GM18520 (cell line): Measurements from ENCODE around the gene NRCAM.

Experiments used
- ATAC-seq: cut with Tn5 transposase; IDR thresholded peaks from one replicate; pipeline ENCODE4 v1.9.1; 2021; ENCODE audit not compliant: unreplicated experiment

Gene NRCAM

GRCh38 chr7:108225531-108226181, 230.6 kb downstream of the NRCAM start:
- ATAC-seq = no peak

DNA sequence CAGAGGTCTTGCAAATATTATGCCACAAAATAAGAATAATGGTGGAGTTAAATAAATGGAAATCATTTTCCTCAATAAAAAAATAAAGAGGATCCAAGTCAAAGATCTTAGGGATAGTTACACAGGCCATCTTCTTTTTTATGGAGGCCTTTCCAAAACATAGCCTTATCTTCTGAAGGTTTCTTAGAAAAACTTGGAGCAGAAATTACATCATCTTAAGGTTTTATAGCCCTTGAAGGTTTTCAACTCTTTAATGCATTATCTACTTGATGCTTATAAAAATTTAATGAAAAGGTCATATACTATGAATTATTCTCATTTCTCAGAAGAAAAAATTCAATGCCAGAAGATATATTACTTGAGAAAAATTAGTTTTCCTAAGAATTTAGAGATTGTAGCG, 231.8 kb downstream of the NRCAM start:
- ATAC-seq = no peak

DNA sequence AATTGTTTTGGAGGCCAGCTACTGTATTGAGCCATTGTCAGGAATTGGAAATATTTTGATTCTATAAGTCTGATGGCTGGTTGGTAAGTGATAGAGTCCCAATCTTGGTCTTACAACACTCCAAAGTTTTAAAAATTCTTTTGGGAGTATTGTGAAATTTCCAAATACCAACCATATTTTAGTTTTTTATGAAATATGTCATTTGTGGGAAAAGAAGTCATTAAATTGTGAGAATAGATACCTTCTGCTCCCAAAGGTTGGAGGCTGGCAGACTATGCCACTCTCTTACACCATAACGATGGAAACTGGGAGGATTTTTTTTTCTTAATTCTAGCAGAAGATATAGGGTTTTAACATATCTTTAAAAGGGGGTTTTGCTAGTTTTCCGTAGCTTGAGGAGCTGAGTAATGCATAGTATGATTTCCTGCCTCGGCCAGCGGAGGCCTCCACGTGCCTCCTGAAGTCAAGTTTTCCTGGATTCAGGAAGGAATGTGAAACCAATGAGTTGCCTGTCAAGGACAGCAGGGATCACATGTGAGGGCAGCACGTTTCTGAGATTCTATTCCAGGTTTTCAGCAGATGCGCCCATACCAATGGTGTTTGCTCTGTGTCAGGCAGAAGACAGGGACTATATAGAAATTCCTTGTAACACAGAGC, 233.9 kb downstream of the NRCAM start:
- ATAC-seq = no peak

DNA sequence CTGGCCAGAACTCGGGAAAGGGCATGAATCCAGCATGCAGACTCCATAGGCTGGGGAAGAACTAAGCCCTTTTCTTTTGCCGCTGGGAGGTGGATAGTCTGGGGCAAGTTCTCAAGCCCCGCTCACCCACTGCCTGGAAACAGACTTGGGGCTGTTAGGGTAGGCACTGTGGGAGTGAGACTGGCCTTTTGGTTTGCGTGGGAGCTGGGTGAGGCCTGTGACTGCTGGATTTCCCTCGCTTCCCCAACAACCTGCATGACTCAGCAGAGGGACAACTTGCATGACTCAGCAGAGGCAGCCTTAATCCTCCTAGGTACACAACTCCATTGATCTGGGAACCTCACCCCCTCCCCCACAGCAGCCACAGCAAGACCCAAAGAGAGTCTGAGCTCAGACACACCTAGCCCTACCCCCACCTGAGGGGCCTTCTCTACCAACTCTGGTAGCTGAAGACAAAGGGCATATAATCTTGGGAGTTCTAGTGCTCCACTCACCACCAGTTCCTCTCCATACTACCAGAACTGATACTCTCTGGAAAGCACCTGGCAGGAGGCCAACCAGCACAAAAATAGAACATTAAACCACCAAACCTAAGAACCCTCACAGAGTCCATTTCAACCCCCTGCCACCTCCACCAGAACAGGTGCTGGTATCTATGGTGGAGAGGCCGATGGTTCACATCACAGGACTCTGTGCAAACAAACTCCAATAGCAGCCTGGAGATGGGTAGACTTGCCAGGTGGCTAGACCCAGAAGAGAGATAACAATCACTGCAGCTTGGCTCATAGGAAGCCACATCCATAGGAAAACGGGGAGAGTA, 244.6 kb downstream of the NRCAM start:
- no peak for ATAC-seq

DNA sequence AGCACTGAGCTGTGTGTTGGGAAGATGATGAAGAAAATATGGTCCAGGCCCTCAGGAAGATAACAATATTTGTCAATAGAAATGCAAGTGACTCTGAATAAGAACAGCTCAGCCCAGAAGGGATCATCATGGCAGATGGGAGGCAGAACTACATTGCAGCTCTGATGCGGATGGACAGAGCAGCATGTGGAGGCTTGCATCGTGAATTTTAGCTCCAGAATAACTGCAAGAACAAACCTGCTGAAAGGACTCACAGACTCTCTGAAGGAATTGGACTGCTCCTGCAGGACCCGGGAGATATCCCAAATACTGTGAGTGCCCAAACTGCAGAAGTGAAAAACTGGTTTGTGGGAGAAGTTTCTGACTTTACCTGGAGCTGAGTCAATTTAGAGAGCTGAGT, 245.4 kb downstream of the NRCAM start:
- no peak for ATAC-seq

DNA sequence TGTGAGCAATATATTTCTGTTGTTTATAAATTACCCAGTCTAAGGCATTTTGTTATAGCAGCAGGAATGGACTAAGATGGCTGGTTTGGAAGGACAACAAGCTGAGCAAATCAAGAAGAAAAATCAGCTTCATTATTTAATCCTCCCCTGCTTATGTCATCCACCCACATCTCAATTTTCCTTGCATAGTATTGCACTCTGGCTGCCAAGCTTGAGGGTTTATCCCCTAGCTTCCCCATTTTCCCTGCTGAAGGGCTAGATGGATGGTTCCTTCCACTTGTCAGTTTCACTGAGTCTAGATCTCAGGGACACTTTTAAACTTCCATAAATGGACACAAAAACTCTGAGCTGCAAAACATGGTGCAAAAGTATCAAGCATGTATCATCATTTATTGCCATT, 250.9 kb downstream of the NRCAM start:
- ATAC-seq = no peak

DNA sequence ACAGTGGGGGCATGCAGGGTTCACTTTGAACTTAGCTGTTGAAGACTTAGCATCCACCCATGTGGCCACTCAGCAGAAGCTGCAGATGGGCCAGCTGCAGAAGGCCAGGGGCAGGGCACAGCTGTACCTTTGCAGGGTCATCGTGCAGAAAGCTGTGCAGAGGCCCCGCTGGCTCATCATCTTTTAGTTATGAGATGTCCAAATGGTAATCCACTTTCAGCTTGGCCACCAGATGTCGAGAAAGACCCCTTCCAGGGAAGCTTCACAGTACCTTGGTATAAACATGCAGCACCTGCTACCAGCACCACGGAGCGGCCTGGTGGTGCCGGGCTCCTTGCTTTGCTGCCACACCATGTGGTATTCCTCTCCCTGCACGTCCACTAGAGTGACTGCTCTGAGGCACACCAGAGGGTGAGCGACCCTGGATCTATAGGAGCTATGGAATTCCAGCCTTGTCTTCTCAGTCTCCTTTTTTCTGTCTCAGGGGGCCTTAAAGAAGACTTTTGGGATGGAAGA, 251.9 kb downstream of the NRCAM start:
- ATAC-seq = no peak

DNA sequence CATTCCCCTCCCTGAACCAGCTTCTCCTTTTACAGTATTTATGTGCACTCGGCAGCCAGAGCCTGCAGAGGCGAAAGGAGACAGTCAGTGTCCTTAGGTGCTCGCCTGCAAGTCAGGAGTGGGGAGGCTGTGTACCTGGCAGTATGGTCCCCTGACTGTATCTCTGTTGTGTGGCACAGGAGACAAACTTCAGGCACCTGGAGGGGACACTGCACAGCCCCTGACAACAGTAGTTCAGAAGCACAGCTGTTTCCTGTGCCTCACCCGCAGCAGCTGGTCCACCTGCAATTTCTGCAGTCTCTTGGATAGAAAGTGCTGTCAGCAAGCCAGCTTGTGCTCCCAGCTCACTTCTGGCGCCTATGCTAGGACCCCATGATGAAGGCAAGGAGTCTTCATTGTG, 252.7 kb downstream of the NRCAM start:
- ATAC-seq = no peak

DNA sequence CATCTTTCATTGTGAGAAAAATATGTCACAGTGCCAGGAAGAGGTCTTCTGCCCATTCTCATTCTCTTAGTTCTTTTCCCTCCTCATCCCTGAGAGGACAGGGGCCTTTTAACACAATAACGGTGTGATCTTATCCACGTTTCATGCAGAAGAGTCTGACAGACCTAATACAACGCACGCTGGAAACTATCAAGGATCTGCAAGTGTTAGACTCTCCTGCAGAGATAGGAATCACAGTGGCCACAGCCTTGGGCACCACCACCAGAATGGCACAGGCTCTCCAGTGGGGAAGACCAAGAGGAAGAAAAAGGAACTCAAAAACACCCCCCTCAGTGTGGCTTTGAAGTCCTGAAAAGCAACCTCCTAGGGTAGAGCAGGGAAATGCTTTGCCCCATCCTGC, 253.5 kb downstream of the NRCAM start:
- no peak for ATAC-seq

- ATAC-seq = no peak
These were observed 254.5 kb downstream of the NRCAM start for GRCh38 chr7:108201766-108202165.

DNA sequence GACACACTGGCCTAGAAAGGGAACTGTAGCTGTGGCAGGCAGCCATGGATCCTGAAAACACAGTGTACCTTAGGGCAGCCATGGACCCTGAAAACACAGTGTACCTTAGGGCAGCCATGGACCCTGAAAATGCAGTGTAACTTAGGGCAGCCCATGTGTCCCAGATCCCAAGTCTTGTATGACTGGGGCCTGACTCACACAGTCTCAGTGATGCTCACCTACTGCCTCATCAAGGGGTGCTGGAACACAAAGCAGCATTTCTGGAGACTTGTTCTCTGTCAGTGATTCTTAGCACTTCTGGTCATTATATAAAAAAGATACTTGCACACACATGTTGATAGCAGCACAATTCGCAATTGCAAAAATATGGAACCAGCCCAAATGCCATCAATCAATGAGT, 255.9 kb downstream of the NRCAM start:
- ATAC-seq = no peak

DNA sequence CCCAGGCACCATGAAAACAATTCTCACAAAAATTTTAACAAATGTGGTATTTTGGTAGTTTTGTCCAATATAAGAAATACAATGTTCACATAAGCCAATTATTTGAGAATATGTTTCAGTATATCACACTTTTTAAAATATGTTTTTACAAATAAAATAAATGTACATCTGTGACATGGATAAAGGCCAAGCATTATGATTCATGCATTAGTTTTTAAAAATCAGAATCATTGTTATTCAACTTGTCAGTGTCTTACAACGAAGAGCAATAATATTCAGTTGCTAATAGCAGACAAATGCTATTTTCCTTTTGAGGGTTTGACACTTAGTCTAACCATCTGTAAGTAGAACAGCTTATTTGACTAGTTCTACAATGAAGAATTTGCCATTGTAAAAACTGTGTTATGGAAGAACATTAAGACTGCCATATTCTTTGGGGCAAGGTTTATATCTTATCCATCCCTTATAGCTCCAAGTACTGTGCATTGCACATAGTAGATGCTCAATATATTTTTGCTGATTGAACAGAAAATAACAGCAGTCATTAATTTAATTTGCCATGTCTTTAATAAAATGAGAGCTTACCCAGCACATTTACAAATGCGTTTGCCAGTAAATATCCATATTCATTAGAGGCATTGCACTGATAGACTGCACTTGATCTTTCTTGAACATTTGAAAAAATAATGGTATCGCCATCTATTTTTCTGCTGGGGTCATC, 258.7 kb downstream of the NRCAM start:
- ATAC-seq = no peak

GRCh38 chr7:108196004-108196403, 260.2 kb downstream of the NRCAM start:
- no peak for ATAC-seq

GRCh38 chr7:108193594-108194498, 262.4 kb downstream of the NRCAM start:
- no peak for ATAC-seq

- ATAC-seq = no peak
These were observed 265.3 kb downstream of the NRCAM start for GRCh38 chr7:108190891-108191290.

GRCh38 chr7:108189733-108190388, 266.4 kb downstream of the NRCAM start:
- ATAC-seq = peak; percentile 60

DNA sequence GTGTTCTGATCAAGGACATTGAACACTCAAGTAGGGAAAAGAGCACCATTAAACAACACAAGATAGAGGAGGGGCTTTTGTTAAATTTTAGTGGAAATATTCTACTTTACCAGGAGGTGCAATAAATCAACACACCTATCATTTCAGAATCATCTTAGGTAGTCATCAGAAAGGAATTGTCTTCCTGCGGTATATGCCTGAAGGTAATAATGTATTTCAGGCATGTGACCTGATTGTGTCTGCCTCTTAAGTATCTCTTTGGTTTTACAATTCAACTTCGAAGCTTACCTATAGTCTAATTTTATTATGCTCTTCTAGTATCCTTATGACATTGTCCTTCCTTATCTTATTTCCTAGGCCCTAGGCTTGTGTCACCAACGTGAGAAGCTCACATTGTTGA, 267.5 kb downstream of the NRCAM start:
- ATAC-seq = no peak

- no peak for ATAC-seq
These were observed 274.9 kb downstream of the NRCAM start for GRCh38 chr7:108181073-108181985.

- no peak for ATAC-seq
These were observed 277.8 kb downstream of the NRCAM start for GRCh38 chr7:108178398-108178797.
